Rectal smooth muscle tissue (tissue), 1 donor: ENCODE data around the gene ATP2B2.

Source experiments
- H3K27ac ChIP-seq: one replicate; pipeline ENCODE4 v1.7.0; 2013; ENCODE audit warnings: low read depth, low read length, inconsistent platforms
- H3K27me3 ChIP-seq: one replicate; pipeline ENCODE4 v1.7.0; 2013; ENCODE audit warnings: low read length; ENCODE audit not compliant: control insufficient read depth, insufficient read depth
- H3K36me3 ChIP-seq: one replicate; pipeline ENCODE4 v1.7.0; 2013; ENCODE audit warnings: low read length; ENCODE audit not compliant: control insufficient read depth, insufficient read depth
- H3K4me1 ChIP-seq: one replicate; pipeline ENCODE4 v1.7.0; 2013; ENCODE audit warnings: low read length; ENCODE audit not compliant: control insufficient read depth, insufficient read depth
- H3K4me3 ChIP-seq: one replicate; pipeline ENCODE4 v1.7.0; 2013; ENCODE audit warnings: low read length
- H3K9ac ChIP-seq: one replicate; pipeline ENCODE4 v1.7.0; 2013; ENCODE audit warnings: low read length

ATP2B2 gene

GRCh38 chr3:10277115-10277625 is 228.2 kb downstream of the ATP2B2 start:
- peaks cover 27% of the 10 kb centered on the region for H3K36me3 ChIP-seq

GRCh38 chr3:10274601-10275000 is 230.8 kb downstream of the ATP2B2 start:
- H3K27me3 ChIP-seq: no peaks in the 10 kb centered on the region
- no peak overlapping the region for H3K9ac ChIP-seq
- peaks cover 15% of the 10 kb centered on the region for H3K36me3 ChIP-seq
- no peak overlapping the region for H3K4me3 ChIP-seq
- peaks cover 8% of the 10 kb centered on the region for H3K4me1 ChIP-seq
- H3K27ac ChIP-seq: no peak overlapping the region

More at GRCh38 chr3:10277115-10277625, 228.2 kb downstream of the ATP2B2 start:
- Histone ChIP-seq H3K9ac (no peak overlapping the region), H3K4me3 (no peak overlapping the region), H3K27me3 (no peaks in the 10 kb centered on the region), H3K27ac (no peak overlapping the region), H3K4me1 (peaks cover 8% of the 10 kb centered on the region)
